DMS 273 (cell line): ENCODE results near the gene PTPRU.

Experiments
- DNase-seq: peaks from one replicate; lab custom pipeline; 2025; ENCODE audit not compliant: unreplicated experiment; lab: John Stamatoyannopoulos, UW

PTPRU gene

GRCh38 chr1:29235955-29236711, at the start of gene PTPRU:
Gene PTPRU, plus strand, starts transcription at chr1:29236522. Its CDS starts 123 bp downstream, at chr1:29236645.
- peak; percentile 93 for DNase-seq

DNA sequence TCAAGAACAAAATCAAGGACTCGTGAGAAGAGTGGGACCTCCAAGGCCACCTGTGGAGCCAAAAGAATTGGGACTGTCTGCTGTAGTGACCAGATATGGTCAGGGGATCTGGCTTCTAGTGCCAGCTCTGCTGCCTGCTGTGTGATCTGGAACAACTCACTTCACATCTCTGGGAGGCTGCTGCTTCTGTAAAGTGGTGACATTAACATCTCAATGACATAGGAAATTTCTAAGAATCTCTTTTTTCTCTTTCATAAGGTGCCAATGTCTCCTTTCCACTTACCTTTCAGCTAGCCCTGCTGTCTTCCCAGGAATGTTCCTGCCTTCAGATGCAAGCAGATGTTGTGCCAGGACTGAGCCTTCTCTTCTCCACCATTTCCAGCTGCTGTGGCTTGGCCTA, 49.6 kb upstream of the PTPRU start:
- DNase-seq: no peak

DNA sequence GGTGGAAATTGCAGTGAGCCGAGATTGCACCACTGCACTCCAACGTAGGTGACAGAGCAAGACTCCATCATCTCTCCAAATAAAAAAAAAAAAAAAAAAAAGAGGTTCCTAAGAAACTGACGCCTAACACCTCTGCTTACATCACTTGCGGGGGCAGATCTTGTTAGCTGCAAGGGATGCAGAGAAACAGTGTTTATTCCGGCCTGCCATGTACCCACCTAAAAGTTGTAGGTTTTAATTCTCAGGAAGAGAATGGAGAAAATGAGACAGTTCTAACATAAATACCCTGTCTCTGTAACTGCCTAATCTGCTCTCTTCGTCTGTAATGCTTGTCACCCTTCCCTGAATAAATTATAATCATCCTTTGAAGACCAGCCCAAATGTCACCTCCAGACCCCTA, 45.6 kb upstream of the PTPRU start:
- DNase-seq: no peak

DNA sequence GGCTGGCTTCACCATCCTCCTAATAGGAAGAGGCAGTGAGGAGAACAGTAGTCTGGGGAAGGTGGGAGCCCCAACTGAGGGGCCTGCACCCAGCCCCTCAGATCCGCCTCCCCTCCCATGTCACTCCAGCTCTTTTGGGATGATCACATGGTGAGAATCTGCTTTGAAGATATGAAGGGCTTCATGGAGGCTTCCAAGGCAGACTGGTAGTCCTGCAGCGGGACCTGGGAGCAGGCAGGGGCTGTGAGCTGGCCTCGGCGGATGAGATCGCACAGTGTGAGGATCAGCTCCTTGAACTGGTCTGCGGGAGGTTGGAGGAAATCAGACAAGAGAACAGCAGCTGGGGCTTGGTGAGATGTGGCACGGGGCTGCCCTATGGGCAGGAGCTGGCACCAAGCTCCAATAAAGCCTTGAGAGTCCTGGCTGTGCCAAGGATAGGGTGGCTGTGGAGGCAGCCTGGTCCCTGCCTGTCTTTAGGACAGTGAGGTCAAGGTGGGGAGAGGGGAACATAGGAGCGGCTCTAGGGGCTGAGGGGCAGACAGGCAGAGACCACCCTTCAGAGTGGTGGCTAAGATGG, 42.4 kb upstream of the PTPRU start:
- no peak for DNase-seq

- peak; percentile 29 for DNase-seq
Observed at GRCh38 chr1:29195881-29196291, 40.4 kb upstream of the PTPRU start.

GRCh38 chr1:29196863-29197589, 39.3 kb upstream of the PTPRU start:
- DNase-seq: no peak

GRCh38 chr1:29197590-29197924, 38.8 kb upstream of the PTPRU start:
- peak; percentile 62 for DNase-seq

DNA sequence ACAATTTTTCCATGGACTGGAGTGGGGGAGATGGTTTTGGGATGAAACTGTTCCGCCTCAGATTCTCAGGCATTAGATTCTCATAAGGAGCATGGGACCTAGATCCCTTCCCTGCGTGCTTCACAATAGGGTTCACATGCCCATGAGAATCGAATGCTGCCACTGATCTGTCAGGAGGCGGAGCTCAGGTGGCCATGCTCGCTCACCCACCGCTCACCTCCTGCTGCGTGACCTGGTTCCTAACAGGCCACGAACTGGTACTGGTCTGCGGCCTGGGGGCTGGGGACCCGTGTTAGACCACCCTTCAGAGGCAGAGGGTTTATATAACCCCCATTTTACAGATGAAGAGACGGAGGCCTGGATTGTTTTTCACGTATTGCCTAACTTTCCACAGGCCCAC, 38.3 kb upstream of the PTPRU start:
- no peak for DNase-seq

- no peak for DNase-seq
Observed at GRCh38 chr1:29200906-29201594, 35.3 kb upstream of the PTPRU start.

- no peak for DNase-seq
Observed at GRCh38 chr1:29201595-29202051, 34.7 kb upstream of the PTPRU start.

GRCh38 chr1:29202053-29202452, 34.3 kb upstream of the PTPRU start:
- no peak for DNase-seq

- peak; percentile 99 for DNase-seq
Observed at GRCh38 chr1:29202584-29203340, 33.6 kb upstream of the PTPRU start.

DNA sequence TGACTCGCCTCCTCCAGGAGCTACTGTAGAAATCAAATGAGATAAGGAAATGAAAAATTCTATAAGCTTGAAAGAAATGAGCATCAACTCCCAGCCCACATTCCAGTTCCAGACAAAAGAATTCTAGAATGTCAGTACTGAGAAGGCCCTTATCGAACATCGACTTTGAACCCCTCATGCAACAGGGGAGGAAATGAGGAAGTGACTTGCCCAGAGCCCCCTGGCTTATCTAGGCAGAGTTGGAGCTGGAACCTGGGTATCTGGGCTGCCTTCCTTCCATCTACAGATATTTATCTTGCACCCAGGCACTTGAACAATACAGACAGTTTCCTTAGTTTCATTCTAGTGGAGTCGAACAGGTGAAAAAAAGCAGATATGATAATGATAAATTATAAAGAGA, 27.9 kb upstream of the PTPRU start:
- no peak for DNase-seq

- DNase-seq: no peak
Observed at GRCh38 chr1:29209173-29209572, 27.1 kb upstream of the PTPRU start.

DNA sequence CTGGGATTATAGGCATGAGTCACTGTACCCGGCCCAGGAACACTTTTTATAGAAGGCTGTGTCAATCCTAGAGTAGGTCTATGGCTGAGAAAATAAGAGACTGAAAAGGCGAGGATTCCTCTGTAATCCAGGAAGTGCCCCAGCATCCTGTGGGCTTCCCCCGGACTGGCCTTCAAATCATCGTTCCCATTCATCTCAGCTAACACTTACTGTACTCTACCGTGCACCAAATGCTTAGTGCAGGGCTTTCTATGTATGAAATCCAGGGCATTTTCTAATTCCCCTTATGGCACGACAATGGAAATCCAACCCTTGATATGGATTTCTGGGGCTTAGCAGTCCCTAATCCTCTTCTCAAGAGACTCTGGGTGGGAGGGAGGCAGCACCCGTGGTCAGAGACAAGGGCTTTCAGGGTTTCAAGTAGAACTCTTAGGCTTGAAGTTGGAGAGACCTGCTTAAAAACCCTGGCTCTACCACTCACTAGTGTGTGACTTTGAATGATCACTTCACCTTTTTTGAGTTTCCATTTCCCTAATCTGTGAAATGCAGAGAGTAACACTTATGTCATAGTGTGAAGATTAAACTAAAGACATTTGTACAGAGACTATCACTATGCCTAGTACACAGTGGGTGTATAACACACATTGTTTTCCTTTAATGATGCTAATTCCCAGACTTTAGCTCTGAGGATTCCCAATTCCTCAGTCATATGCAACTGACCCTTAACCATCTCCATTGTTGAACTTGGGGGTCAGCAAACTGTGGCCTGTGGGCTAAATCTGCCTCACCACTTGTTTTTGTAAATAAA, 25.8 kb upstream of the PTPRU start:
- no peak for DNase-seq

GRCh38 chr1:29211086-29212030, 25.0 kb upstream of the PTPRU start:
- peak; percentile 96 for DNase-seq

DNA sequence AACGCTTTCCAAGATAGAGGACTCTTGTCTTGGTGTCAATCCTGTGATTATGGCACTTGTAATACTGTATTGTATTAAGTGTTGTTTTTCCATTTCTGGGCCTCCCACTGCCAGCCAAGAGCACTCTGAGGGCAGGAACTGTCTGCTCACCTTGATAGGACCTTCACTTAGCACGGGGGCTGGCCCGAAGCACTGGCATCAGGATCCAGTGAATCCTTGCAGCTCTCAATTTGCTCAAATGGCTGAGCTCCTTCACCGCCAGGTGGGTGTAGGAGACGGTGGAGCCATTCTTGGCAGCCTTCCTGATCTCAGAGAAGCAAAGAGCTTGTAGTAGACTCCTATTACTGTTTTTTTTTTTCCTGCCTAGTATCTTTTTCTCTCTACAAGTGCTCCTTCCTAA, 23.3 kb upstream of the PTPRU start:
- DNase-seq: peak; percentile 71

DNA sequence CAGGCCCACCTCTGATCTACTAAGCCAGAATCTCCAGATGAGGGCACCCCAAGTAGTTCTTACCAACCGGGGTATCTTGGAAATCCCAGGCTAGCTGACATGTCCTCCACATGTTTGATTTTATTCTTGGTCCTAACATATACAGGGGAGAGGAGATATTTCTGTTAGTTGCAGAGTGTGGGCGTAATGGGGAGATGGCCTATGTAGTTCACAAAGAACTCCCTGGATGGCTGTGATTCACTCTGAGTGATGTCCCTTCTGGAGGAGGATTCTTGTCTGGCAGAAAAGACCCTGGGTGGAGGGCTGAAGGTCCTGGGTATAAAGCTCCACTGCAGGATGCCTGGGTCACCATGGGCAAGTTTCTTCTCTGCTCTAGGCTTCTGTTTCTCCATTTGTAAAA, 18.7 kb upstream of the PTPRU start:
- DNase-seq: no peak

GRCh38 chr1:29218223-29218622, 18.1 kb upstream of the PTPRU start:
- no peak for DNase-seq
